HEK293 (cell line): Measurements from ENCODE around the gene CACNB2.
A peak's percentile ranks its signal among the peaks of the same experiment; 100 is the strongest.

Source experiments
- CTCF ChIA-PET: fragments of 350-600 bp; formaldehyde crosslinking; extraction: SDS; loops from one replicate; lab custom pipeline; 2021; ENCODE audit warnings: antibody characterized with exemption; lab: Yijun Ruan, JAX
- POLR2A ChIA-PET: fragments of 300-600 bp; formaldehyde crosslinking; extraction: SDS; loops from one replicate; lab custom pipeline; 2020; ENCODE audit warnings: antibody characterized with exemption, inconsistent platforms; lab: Yijun Ruan, JAX
- H3K27ac ChIP-seq: fragments of 200-500 bp; sonication (Bioruptor generic); 2 replicates; pipeline ENCODE4 v1.5.1; 2014; ENCODE audit warnings: low read depth, low read length, control low read depth, inconsistent platforms; ENCODE audit errors: extremely low read depth
- H3K36me3 ChIP-seq, 2 experiments: fragments of 200-500 bp in 1 of 2; sonication (Bioruptor generic) in 1 of 2; 1 replicate in 1 of 2; 2 replicates in 1 of 2; pipeline ENCODE4 v1.5.1; 2014 to 2017; ENCODE audit warnings: inconsistent platforms in 2 of 2, low read length in 2 of 2; ENCODE audit not compliant: control insufficient read depth in 2 of 2, insufficient read depth in 1 of 2
- H3K4me1 ChIP-seq: fragments of 200-500 bp; sonication (Bioruptor generic); 2 replicates; pipeline ENCODE4 v1.5.1; 2014; ENCODE audit warnings: mild to moderate bottlenecking, low read length, inconsistent platforms; ENCODE audit not compliant: control insufficient read depth, insufficient read depth
- H3K4me3 ChIP-seq: 2 replicates; pipeline ENCODE4 v1.5.1; 2011; ENCODE audit warnings: low read depth, mild to moderate bottlenecking, control low read depth, low read length, moderate library complexity
- H3K9me3 ChIP-seq: fragments of 200-500 bp; sonication (Bioruptor generic); 2 replicates; pipeline ENCODE4 v1.5.1; 2014; ENCODE audit warnings: low read depth, low read length, inconsistent platforms; ENCODE audit not compliant: control insufficient read depth, insufficient read depth
- ELK4 ChIP-seq: IDR thresholded peaks from 2 replicates; pipeline ENCODE4 v1.6.1; 2011; ENCODE audit warnings: mild to moderate bottlenecking, low read depth, low read length, borderline replicate concordance
- FEZF1 ChIP-seq: fragments of 450-650 bp; formaldehyde crosslinking; IDR thresholded peaks from 2 replicates; pipeline ENCODE4 v1.5.1; 2016; ENCODE audit warnings: missing biosample characterization, missing genetic modification characterization
- HOXD13 ChIP-seq: sonication (generic); formaldehyde crosslinking; IDR thresholded peaks from 2 replicates; pipeline ENCODE4 v1.8.0; 2022; ENCODE audit warnings: missing genetic modification reagents, borderline replicate concordance
- IKZF3 ChIP-seq: fragments of 450-650 bp; IDR thresholded peaks from 2 replicates; pipeline ENCODE4 v1.5.0; 2018; ENCODE audit warnings: missing biosample characterization, mild to moderate bottlenecking, missing genetic modification characterization, moderate library complexity
- KLF10 ChIP-seq: fragments of 450-650 bp; IDR thresholded peaks from 2 replicates; pipeline ENCODE4 v1.5.1; 2018; ENCODE audit warnings: missing biosample characterization, mild to moderate bottlenecking, missing genetic modification characterization
- OSR2 ChIP-seq: fragments of 450-650 bp; formaldehyde crosslinking; IDR thresholded peaks from 2 replicates; pipeline ENCODE4 v1.5.1; 2016; ENCODE audit warnings: missing biosample characterization, missing genetic modification characterization
- TRIM28 ChIP-seq: IDR thresholded peaks from 2 replicates; pipeline ENCODE4 v1.6.1; 2011; ENCODE audit warnings: low read length, control low read depth, borderline replicate concordance
- YY1 ChIP-seq: fragments of 450-650 bp; formaldehyde crosslinking; IDR thresholded peaks from 2 replicates; pipeline ENCODE4 v1.5.1; 2018; ENCODE audit warnings: missing biosample characterization, missing genetic modification characterization
- ZBTB7A ChIP-seq: fragments of 450-650 bp; formaldehyde crosslinking; IDR thresholded peaks from 2 replicates; pipeline ENCODE4 v1.5.1; 2016; ENCODE audit warnings: low read depth, missing biosample characterization, missing genetic modification characterization
- ZEB2 ChIP-seq: fragments of 450-650 bp; formaldehyde crosslinking; IDR thresholded peaks from 2 replicates; pipeline ENCODE4 v1.5.1; 2016; ENCODE audit warnings: missing biosample characterization, missing genetic modification characterization
- ZNF302 ChIP-seq: fragments of 450-650 bp; formaldehyde crosslinking; IDR thresholded peaks from 2 replicates; pipeline ENCODE4 v1.5.1; 2016; ENCODE audit warnings: missing biosample characterization, missing genetic modification characterization, low read depth
- ZNF37A ChIP-seq: fragments of 450-650 bp; IDR thresholded peaks from 2 replicates; pipeline ENCODE4 v1.5.1; 2018; ENCODE audit warnings: missing biosample characterization, missing genetic modification characterization
- ZNF473 ChIP-seq: fragments of 450-650 bp; formaldehyde crosslinking; IDR thresholded peaks from 2 replicates; pipeline ENCODE4 v1.5.1; 2017; ENCODE audit warnings: missing biosample characterization, missing genetic modification characterization
- ZNF501 ChIP-seq: fragments of 450-650 bp; formaldehyde crosslinking; IDR thresholded peaks from 2 replicates; pipeline ENCODE4 v1.5.1; 2016; ENCODE audit warnings: missing biosample characterization, missing genetic modification characterization
- ZNF530 ChIP-seq: fragments of 450-650 bp; formaldehyde crosslinking; IDR thresholded peaks from 2 replicates; pipeline ENCODE4 v1.5.1; 2016; ENCODE audit warnings: low read depth, missing biosample characterization, missing genetic modification characterization
- ZNF544 ChIP-seq: fragments of 450-650 bp; formaldehyde crosslinking; IDR thresholded peaks from 2 replicates; pipeline ENCODE4 v1.5.0; 2017; ENCODE audit warnings: missing biosample characterization, missing genetic modification characterization
- ZNF558 ChIP-seq: fragments of 450-650 bp; formaldehyde crosslinking; IDR thresholded peaks from 2 replicates; pipeline ENCODE4 v1.5.1; 2016; ENCODE audit warnings: missing biosample characterization, missing genetic modification characterization
- ZNF596 ChIP-seq: fragments of 450-650 bp; IDR thresholded peaks from 2 replicates; pipeline ENCODE4 v1.5.0; 2018; ENCODE audit warnings: missing biosample characterization, mild to moderate bottlenecking, missing genetic modification characterization, moderate library complexity
- ZNF629 ChIP-seq: fragments of 450-650 bp; formaldehyde crosslinking; IDR thresholded peaks from 2 replicates; pipeline ENCODE4 v1.5.1; 2017; ENCODE audit warnings: missing biosample characterization, missing genetic modification characterization
- ZNF654 ChIP-seq: fragments of 450-650 bp; formaldehyde crosslinking; IDR thresholded peaks from 2 replicates; pipeline ENCODE4 v1.5.1; 2016; ENCODE audit warnings: low read depth, missing biosample characterization, missing genetic modification characterization
- ZNF660 ChIP-seq: fragments of 450-650 bp; IDR thresholded peaks from 2 replicates; pipeline ENCODE4 v1.5.1; 2018; ENCODE audit warnings: missing biosample characterization, mild to moderate bottlenecking, missing genetic modification characterization
- ZNF664 ChIP-seq: fragments of 450-650 bp; formaldehyde crosslinking; IDR thresholded peaks from 2 replicates; pipeline ENCODE4 v1.5.1; 2016; ENCODE audit warnings: missing biosample characterization, missing genetic modification characterization
- TF ChIP-seq, protein P1 (sequence below): fragments of 450-650 bp; formaldehyde crosslinking; IDR thresholded peaks from 2 replicates; pipeline ENCODE4 v1.5.1; 2016; ENCODE audit warnings: missing biosample characterization, missing genetic modification characterization
- TF ChIP-seq, protein P2 (sequence below): fragments of 450-650 bp; formaldehyde crosslinking; IDR thresholded peaks from 2 replicates; pipeline ENCODE4 v1.5.1; 2016; ENCODE audit warnings: missing biosample characterization, missing genetic modification characterization, low read depth
- TF ChIP-seq, protein P3 (sequence below): fragments of 450-650 bp; formaldehyde crosslinking; IDR thresholded peaks from 2 replicates; pipeline ENCODE4 v1.5.1; 2017; ENCODE audit warnings: missing biosample characterization, missing genetic modification characterization
- TF ChIP-seq, protein P4 (sequence below): fragments of 450-650 bp; IDR thresholded peaks from 2 replicates; pipeline ENCODE4 v1.5.1; 2018; ENCODE audit warnings: missing biosample characterization, mild to moderate bottlenecking, missing genetic modification characterization
- TF ChIP-seq, protein P5 (sequence below): fragments of 450-650 bp; formaldehyde crosslinking; IDR thresholded peaks from 2 replicates; pipeline ENCODE4 v1.5.1; 2016; ENCODE audit warnings: missing biosample characterization, missing genetic modification characterization

The CACNB2 gene

DNA sequence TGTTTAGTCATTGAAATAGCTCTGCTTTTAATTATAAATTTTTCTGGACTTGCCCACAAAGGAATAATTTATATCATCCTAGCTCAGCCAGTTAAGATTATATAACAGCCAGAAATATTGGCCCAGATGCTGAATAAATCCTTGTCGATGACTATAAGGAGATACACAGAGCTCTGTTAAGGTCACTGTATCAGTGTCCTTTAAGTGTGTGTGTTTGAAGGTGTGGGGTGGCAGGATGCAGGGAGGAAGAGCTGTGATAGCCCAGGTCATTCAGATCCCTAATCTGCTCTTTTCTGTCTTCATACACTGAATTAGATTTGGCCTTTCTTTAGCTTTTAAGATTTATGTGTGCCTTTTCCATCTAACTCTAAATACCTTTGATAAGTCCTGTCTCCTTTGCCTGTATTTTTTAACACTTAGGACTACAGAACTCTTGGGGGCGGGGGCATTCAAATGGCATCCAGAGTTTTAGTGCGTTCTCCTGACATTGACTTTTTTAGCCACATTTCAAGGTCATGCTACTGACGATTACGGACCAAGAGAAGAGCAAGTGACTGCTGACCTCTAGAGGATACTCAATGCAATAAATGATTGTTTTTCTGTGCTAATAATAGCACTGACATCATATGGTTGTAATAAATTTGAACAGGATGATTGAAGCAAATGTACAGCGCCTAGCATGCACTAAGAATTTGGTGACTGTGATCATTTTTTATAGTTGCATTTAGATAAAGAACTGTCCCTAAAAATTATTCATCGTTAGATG, 172.3 kb downstream of the CACNB2 start:
- H3K27ac ChIP-seq, result no peak overlapping the region
- TF ChIP-seq ELK4 (no peak), ZNF558 (no peak), ZNF654 (tag by site-specific recombination) (peak; percentile 76), ZNF629 (tag by site-specific recombination) (peak; percentile 52; the same call in 1 of the 2 replicates), TRIM28 (0 out of 2 replicates have a peak, but pooled peaks have one; percentile 43), ZNF596 (tag by site-specific recombination) (no peak), HOXD13 (no peak), ZNF501 (no peak), ZBTB7A (no peak), ZNF660 (tag by site-specific recombination) (0 out of 2 replicates have a peak, but pooled peaks have one; percentile 25), IKZF3 (no peak), FEZF1 (tag by site-specific recombination) (peak; percentile 31; the same call in 1 of the 2 replicates)
- TF ChIP-seq, protein P1, sequence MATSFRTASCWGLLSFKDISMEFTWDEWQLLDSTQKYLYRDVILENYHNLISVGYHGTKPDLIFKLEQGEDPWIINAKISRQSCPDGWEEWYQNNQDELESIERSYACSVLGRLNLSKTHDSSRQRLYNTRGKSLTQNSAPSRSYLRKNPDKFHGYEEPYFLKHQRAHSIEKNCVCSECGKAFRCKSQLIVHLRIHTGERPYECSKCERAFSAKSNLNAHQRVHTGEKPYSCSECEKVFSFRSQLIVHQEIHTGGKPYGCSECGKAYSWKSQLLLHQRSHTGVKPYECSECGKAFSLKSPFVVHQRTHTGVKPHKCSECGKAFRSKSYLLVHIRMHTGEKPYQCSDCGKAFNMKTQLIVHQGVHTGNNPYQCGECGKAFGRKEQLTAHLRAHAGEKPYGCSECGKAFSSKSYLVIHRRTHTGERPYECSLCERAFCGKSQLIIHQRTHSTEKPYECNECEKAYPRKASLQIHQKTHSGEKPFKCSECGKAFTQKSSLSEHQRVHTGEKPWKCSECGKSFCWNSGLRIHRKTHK (tag by site-specific recombination), result no peak
- TF ChIP-seq, protein P2, sequence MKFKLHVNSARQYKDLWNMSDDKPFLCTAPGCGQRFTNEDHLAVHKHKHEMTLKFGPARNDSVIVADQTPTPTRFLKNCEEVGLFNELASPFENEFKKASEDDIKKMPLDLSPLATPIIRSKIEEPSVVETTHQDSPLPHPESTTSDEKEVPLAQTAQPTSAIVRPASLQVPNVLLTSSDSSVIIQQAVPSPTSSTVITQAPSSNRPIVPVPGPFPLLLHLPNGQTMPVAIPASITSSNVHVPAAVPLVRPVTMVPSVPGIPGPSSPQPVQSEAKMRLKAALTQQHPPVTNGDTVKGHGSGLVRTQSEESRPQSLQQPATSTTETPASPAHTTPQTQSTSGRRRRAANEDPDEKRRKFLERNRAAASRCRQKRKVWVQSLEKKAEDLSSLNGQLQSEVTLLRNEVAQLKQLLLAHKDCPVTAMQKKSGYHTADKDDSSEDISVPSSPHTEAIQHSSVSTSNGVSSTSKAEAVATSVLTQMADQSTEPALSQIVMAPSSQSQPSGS (tag by site-specific recombination), result peak; percentile 65
- TF ChIP-seq, all 188 proteins: peak for 6
- no peak overlapping the region for H3K4me3 ChIP-seq
- H3K9me3 ChIP-seq, result no peaks in the 10 kb centered on the region
- no peaks in the 10 kb centered on the region for H3K4me1 ChIP-seq
- POLR2A ChIA-PET, result no interaction called here
- CTCF ChIA-PET, result interaction anchor here (0.6 to 1.3 kb wide), 9 partner anchors 8 to 1498 kb away, joined by 3 to 6 read pairs (median 3); no protein-coding TSS in a partner anchor
- H3K36me3 ChIP-seq, result no peaks in the 10 kb centered on the region

- H3K36me3 ChIP-seq, result no peaks in the 10 kb centered on the region
- ChIA-PET CTCF (interaction anchor here (0.7 to 1.3 kb wide), 3 partner anchors 13 to 480 kb away, joined by 3 to 4 read pairs (median 4); no protein-coding TSS in a partner anchor), POLR2A (no interaction called here)
- H3K4me1 ChIP-seq, result no peaks in the 10 kb centered on the region
- H3K4me3 ChIP-seq, result no peak overlapping the region
- no peak overlapping the region for H3K27ac ChIP-seq
- no peaks in the 10 kb centered on the region for H3K9me3 ChIP-seq
- TF ChIP-seq ZEB2 (tag by site-specific recombination) (no peak), YY1 (no peak), ZNF544 (tag by site-specific recombination) (no peak), ZNF664 (tag by site-specific recombination) (no peak), ZNF473 (tag by site-specific recombination) (no peak), ZNF558 (no peak), ZNF530 (no peak), ZNF37A (tag by site-specific recombination) (no peak), KLF10 (tag by site-specific recombination) (no peak), OSR2 (tag by site-specific recombination) (no peak), ZNF302 (no peak)
- TF ChIP-seq, protein P3, sequence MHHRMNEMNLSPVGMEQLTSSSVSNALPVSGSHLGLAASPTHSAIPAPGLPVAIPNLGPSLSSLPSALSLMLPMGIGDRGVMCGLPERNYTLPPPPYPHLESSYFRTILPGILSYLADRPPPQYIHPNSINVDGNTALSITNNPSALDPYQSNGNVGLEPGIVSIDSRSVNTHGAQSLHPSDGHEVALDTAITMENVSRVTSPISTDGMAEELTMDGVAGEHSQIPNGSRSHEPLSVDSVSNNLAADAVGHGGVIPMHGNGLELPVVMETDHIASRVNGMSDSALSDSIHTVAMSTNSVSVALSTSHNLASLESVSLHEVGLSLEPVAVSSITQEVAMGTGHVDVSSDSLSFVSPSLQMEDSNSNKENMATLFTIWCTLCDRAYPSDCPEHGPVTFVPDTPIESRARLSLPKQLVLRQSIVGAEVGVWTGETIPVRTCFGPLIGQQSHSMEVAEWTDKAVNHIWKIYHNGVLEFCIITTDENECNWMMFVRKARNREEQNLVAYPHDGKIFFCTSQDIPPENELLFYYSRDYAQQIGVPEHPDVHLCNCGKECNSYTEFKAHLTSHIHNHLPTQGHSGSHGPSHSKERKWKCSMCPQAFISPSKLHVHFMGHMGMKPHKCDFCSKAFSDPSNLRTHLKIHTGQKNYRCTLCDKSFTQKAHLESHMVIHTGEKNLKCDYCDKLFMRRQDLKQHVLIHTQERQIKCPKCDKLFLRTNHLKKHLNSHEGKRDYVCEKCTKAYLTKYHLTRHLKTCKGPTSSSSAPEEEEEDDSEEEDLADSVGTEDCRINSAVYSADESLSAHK (tag by site-specific recombination), result no peak
- TF ChIP-seq, protein P4, sequence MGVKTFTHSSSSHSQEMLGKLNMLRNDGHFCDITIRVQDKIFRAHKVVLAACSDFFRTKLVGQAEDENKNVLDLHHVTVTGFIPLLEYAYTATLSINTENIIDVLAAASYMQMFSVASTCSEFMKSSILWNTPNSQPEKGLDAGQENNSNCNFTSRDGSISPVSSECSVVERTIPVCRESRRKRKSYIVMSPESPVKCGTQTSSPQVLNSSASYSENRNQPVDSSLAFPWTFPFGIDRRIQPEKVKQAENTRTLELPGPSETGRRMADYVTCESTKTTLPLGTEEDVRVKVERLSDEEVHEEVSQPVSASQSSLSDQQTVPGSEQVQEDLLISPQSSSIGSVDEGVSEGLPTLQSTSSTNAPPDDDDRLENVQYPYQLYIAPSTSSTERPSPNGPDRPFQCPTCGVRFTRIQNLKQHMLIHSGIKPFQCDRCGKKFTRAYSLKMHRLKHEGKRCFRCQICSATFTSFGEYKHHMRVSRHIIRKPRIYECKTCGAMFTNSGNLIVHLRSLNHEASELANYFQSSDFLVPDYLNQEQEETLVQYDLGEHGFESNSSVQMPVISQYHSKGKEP (tag by site-specific recombination), result no peak
- TF ChIP-seq, protein P5, sequence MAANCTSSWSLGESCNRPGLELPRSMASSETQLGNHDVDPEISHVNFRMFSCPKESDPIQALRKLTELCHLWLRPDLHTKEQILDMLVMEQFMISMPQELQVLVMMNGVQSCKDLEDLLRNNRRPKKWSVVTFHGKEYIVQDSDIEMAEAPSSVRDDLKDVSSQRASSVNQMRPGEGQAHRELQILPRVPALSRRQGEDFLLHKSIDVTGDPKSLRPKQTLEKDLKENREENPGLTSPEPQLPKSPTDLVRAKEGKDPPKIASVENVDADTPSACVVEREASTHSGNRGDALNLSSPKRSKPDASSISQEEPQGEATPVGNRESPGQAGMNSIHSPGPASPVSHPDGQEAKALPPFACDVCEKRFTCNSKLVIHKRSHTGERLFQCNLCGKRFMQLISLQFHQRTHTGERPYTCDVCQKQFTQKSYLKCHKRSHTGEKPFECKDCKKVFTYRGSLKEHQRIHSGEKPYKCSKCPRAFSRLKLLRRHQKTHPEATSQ (tag by site-specific recombination), result no peak
These were observed 172.9 kb downstream of the CACNB2 start for GRCh38 chr10:18313140-18313530.
